Endothelial cell of umbilical vein (primary cell): ENCODE measurements around the gene SEMA4B. TPM values are rescaled to one million over a fixed set of nuclear protein-coding genes. Genes with fewer than 3 reads are reported as not detected.

ENCODE experiments used
- BruUV-seq: library from RNA; stranded (reverse); fragments of 400-500 nt; replicated peaks from 2 replicates; lab custom pipeline; 2021; lab: Mats Ljungman, UMichigan
- CTCF ChIA-PET: fragments of 300-600, 350-600 bp; sonication (Branson Sonifier 250); formaldehyde crosslinking; loops from one replicate; lab custom pipeline; 2021; ENCODE audit warnings: antibody characterized with exemption, inconsistent platforms; lab: Charles Lee
- POLR2A ChIA-PET: fragments of 300-600, 350-600 bp; sonication (Branson Sonifier 250); formaldehyde crosslinking; loops from one replicate; lab custom pipeline; 2021; ENCODE audit warnings: antibody characterized with exemption, inconsistent platforms; lab: Charles Lee
- DNase-seq: peaks from one replicate; pipeline ENCODE4 v3.0.0-alpha.2; 2011; ENCODE audit warnings: low read depth, low spot score
- FAIRE-seq: peaks from 2 replicates; lab custom pipeline; 2011; peaks lifted over from hg19 to GRCh38; lab: Jason Lieb, UNC
- H2AFZ ChIP-seq: 2 replicates; pipeline ENCODE4 v1.6.0; 2012; ENCODE audit warnings: low read depth, low read length, control low read depth, inconsistent platforms
- H3K27ac ChIP-seq: 2 replicates; pipeline ENCODE4 v1.5.1; 2011; ENCODE audit warnings: low read depth, mild to moderate bottlenecking, control low read depth, low read length, moderate library complexity; ENCODE audit not compliant: insufficient read depth
- H3K27me3 ChIP-seq, 2 experiments: 2 replicates each; pipeline versions ENCODE4 v1.6.0 to v1.6.1; 2011; ENCODE audit warnings: low read length in 2 of 2, mixed read lengths in 1 of 2; ENCODE audit not compliant: control insufficient read depth in 2 of 2, insufficient read depth in 2 of 2
- H3K36me3 ChIP-seq, 2 experiments: 2 replicates in 1 of 2; 3 replicates in 1 of 2; pipeline ENCODE4 v1.5.1; 2011; ENCODE audit warnings: low read length in 2 of 2, mild to moderate bottlenecking in 1 of 2, moderate library complexity in 1 of 2; ENCODE audit not compliant: control insufficient read depth in 2 of 2, insufficient read depth in 2 of 2; ENCODE audit errors: extremely low read depth in 1 of 2
- H3K4me1 ChIP-seq: 3 replicates; pipeline ENCODE4 v1.5.1; 2011; ENCODE audit warnings: mild to moderate bottlenecking, low read length; ENCODE audit not compliant: control insufficient read depth, insufficient read depth; ENCODE audit errors: extremely low read depth
- H3K4me2 ChIP-seq: 2 replicates; pipeline ENCODE4 v1.6.1; 2011; ENCODE audit warnings: low read length, control low read depth, mixed read lengths; ENCODE audit not compliant: insufficient read depth
- H3K4me3 ChIP-seq, 3 experiments: fragments of 200-600 bp in 1 of 3; sonication (generic), shearing (Covaris generic) in 1 of 3; replicated peaks in 1 of 3; 2 replicates each; pipeline ENCODE4 v1.5.1; 2011 to 2016; ENCODE audit warnings: control low read depth in 3 of 3, low read length in 3 of 3, mild to moderate bottlenecking in 2 of 3, inconsistent platforms in 1 of 3, low read depth in 1 of 3, moderate library complexity in 1 of 3; ENCODE audit not compliant: insufficient read depth in 1 of 3
- H3K79me2 ChIP-seq: 2 replicates; pipeline ENCODE4 v1.6.0; 2012; ENCODE audit warnings: low read length, inconsistent platforms; ENCODE audit not compliant: control insufficient read depth, insufficient read depth
- H3K9ac ChIP-seq: replicated peaks from 2 replicates; pipeline ENCODE3; 2011; ENCODE audit warnings: low read length, control low read depth; ENCODE audit not compliant: insufficient read depth; ENCODE audit errors: extremely low read depth
- H3K9me1 ChIP-seq: replicated peaks from 3 replicates; pipeline ENCODE4 v1.6.0; 2011; ENCODE audit warnings: mild to moderate bottlenecking, low read length; ENCODE audit not compliant: control insufficient read depth, insufficient read depth; ENCODE audit errors: extremely low read depth
- H3K9me3 ChIP-seq: replicated peaks from 2 replicates; pipeline ENCODE4 v1.5.1; 2012; ENCODE audit warnings: low read length, inconsistent platforms; ENCODE audit not compliant: control insufficient read depth, insufficient read depth
- H4K20me1 ChIP-seq: replicated peaks from 2 replicates; pipeline ENCODE3; 2011; ENCODE audit warnings: mild to moderate bottlenecking, low read length; ENCODE audit not compliant: control insufficient read depth, insufficient read depth; ENCODE audit errors: extremely low read depth
- EZH2 ChIP-seq: IDR thresholded peaks from 2 replicates; pipeline ENCODE4 v1.6.1; 2012; ENCODE audit warnings: borderline replicate concordance, low read depth, mild to moderate bottlenecking, moderate library complexity, low read length, inconsistent platforms; ENCODE audit not compliant: severe bottlenecking
- FOS ChIP-seq: IDR thresholded peaks from 2 replicates; pipeline ENCODE4 v1.6.1; 2011; ENCODE audit warnings: mild to moderate bottlenecking, low read length, moderate library complexity, borderline replicate concordance; ENCODE audit not compliant: insufficient read depth
- GATA2 ChIP-seq: IDR thresholded peaks from 2 replicates; pipeline ENCODE4 v1.7.0; 2011; ENCODE audit warnings: low read depth, mild to moderate bottlenecking, moderate library complexity, mixed read lengths, low read length; ENCODE audit not compliant: insufficient read length, insufficient read depth
- JUN ChIP-seq: IDR thresholded peaks from 2 replicates; pipeline ENCODE4 v1.6.1; 2011; ENCODE audit warnings: borderline replicate concordance, low read depth; ENCODE audit not compliant: insufficient read length, insufficient read depth
- MYC ChIP-seq: IDR thresholded peaks from one replicate; pipeline ENCODE4 v1.6.1; 2011; ENCODE audit warnings: mild to moderate bottlenecking, low read depth, low read length
- POLR2A ChIP-seq: IDR thresholded peaks from 2 replicates; pipeline ENCODE4 v1.6.1; 2012; ENCODE audit warnings: low read depth, mild to moderate bottlenecking, control low read depth, low read length
- POLR2AphosphoS5 ChIP-seq: IDR thresholded peaks from 2 replicates; pipeline ENCODE4 v1.6.1; 2012; ENCODE audit warnings: low read depth, mild to moderate bottlenecking, control low read depth, low read length, moderate library complexity; ENCODE audit not compliant: insufficient read depth
- dilution Hi-C: fragments of 300-500 bp; cut with MboI; formaldehyde crosslinking; loops from one replicate; pipeline ENCODE4 v1.15.0; 2019; ENCODE audit warnings: low sequenced_read_pairs; ENCODE audit not compliant: extremely low pct_ligation_motif_present
- intact Hi-C: fragments of 100-400 bp; cut with micrococcal nuclease; formaldehyde crosslinking; loops from one replicate; pipeline ENCODE4 v1.10.0; 2022
- polyA plus RNA-seq, 4 experiments: library from polyadenylated mRNA; depleted of rRNA in 3 of 4; stranded (reverse) in 3 of 4; unstranded in 1 of 4; fragments of >200 nt; gene quantifications; 2 replicates each; pipeline versions ENCODE4 v1.2.1 to v1.2.3, GENCODE V29; 2011 to 2012; ENCODE audit warnings: missing spikeins in 1 of 4
- total RNA-seq: library from RNA; stranded (reverse); gene quantifications from 2 replicates; pipeline ENCODE4 v1.2.3, GENCODE V29; 2021
- TF ChIP-seq, protein P1 (sequence below): IDR thresholded peaks from 2 replicates; pipeline ENCODE4 v1.6.1; 2011; ENCODE audit not compliant: insufficient read depth, insufficient read length
- TF ChIP-seq, protein P2 (sequence below), 2 donors: IDR thresholded peaks; 1 replicate in 1 of 2; 2 replicates in 1 of 2; pipeline ENCODE4 v1.5.1; 2011; ENCODE audit warnings: low read length in 2 of 2, mild to moderate bottlenecking in 2 of 2, moderate library complexity in 2 of 2, control low read depth in 1 of 2, inconsistent platforms in 1 of 2, low read depth in 1 of 2; ENCODE audit not compliant: insufficient read depth in 1 of 2; ENCODE audit errors: extremely low read depth in 1 of 2

SEMA4B gene
- total and polyA plus RNA-seq, 2 donors (not counting 3 experiments of a cell fraction or from before 2014, with no cell fraction given): 6.1 to 7.1 TPM

DNA sequence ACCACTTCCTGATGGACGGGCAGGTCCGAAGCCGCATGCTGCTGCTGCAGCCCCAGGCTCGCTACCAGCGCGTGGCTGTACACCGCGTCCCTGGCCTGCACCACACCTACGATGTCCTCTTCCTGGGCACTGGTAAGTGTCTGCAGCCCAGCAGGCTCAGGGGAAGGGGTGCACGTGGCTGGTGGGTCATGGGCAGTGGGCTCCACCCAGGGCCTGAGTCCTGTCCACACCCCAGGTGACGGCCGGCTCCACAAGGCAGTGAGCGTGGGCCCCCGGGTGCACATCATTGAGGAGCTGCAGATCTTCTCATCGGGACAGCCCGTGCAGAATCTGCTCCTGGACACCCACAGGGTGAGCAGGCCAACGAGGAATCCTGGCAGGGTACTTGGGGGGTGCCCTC is 23.9 kb downstream of the SEMA4B start:
- no peak overlapping the region for H3K4me3 ChIP-seq
- BruUV-seq: no TSS peak
- no peak overlapping the region for H3K9ac ChIP-seq
- H3K4me1 ChIP-seq: no peaks in the 10 kb centered on the region
- no peaks in the 10 kb centered on the region for H3K9me1 ChIP-seq
- intact Hi-C loops (no loop called here), dilution Hi-C loops (no loop called here)
- ChIA-PET CTCF (interaction anchor here (1.3 kb wide), 1 partner anchor 11 kb away, joined by 5 read pairs; no protein-coding TSS in a partner anchor), POLR2A (no interaction called here)
- no peak for DNase-seq
- TF ChIP-seq POLR2AphosphoS5 (no peak), GATA2 (no peak), EZH2 (no peak), POLR2A (no peak), JUN (no peak), MYC (no peak), FOS (no peak)
- TF ChIP-seq, protein P1, sequence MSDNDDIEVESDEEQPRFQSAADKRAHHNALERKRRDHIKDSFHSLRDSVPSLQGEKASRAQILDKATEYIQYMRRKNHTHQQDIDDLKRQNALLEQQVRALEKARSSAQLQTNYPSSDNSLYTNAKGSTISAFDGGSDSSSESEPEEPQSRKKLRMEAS: no peak
- TF ChIP-seq, protein P2, sequence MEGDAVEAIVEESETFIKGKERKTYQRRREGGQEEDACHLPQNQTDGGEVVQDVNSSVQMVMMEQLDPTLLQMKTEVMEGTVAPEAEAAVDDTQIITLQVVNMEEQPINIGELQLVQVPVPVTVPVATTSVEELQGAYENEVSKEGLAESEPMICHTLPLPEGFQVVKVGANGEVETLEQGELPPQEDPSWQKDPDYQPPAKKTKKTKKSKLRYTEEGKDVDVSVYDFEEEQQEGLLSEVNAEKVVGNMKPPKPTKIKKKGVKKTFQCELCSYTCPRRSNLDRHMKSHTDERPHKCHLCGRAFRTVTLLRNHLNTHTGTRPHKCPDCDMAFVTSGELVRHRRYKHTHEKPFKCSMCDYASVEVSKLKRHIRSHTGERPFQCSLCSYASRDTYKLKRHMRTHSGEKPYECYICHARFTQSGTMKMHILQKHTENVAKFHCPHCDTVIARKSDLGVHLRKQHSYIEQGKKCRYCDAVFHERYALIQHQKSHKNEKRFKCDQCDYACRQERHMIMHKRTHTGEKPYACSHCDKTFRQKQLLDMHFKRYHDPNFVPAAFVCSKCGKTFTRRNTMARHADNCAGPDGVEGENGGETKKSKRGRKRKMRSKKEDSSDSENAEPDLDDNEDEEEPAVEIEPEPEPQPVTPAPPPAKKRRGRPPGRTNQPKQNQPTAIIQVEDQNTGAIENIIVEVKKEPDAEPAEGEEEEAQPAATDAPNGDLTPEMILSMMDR (IDR thresholded peaks at IDR 0.05; ENCODE audit: extremely low read depth in 1 of 2, insufficient read depth in 1 of 2, low read depth in 1 of 2, low read length in 2 of 2): no peak
- H3K79me2 ChIP-seq: no peaks in the 10 kb centered on the region
- H3K4me2 ChIP-seq: no peak overlapping the region
- H3K36me3 ChIP-seq: peaks cover 3 to 9% of the 10 kb centered on the region in 2 experiments
- H3K9me3 ChIP-seq: no peaks in the 10 kb centered on the region
- no peak overlapping the region for H2AFZ ChIP-seq
- H3K27me3 ChIP-seq: no peaks in the 10 kb centered on the region
- FAIRE-seq: no peak
- no peaks in the 10 kb centered on the region for H4K20me1 ChIP-seq
- H3K27ac ChIP-seq: no peak overlapping the region
